Astrocyte (in vitro differentiated cells and primary cell): ENCODE data around the gene ADAMTS6. TPM values are rescaled to one million over a fixed set of nuclear protein-coding genes. Genes with fewer than 3 reads are reported as not detected.

Experiments
- DNase-seq: peaks from one replicate; pipeline ENCODE4 v3.0.0-alpha.2; 2010; ENCODE audit warnings: low read depth
- FAIRE-seq: peaks from 2 replicates; lab custom pipeline; 2011; peaks lifted over from hg19 to GRCh38; lab: Jason Lieb, UNC
- H2AFZ ChIP-seq: 2 replicates; pipeline ENCODE4 v1.6.0; 2012; ENCODE audit warnings: low read depth, low read length, inconsistent platforms
- H3K27ac ChIP-seq: 2 replicates; pipeline ENCODE4 v1.5.1; 2011; ENCODE audit warnings: low read depth, low read length, inconsistent platforms
- H3K27me3 ChIP-seq: 2 replicates; pipeline ENCODE4 v1.6.0; 2011; ENCODE audit warnings: low read length, inconsistent platforms; ENCODE audit not compliant: insufficient read depth
- H3K36me3 ChIP-seq: 2 replicates; pipeline ENCODE4 v1.5.1; 2011; ENCODE audit warnings: low read length, inconsistent platforms; ENCODE audit not compliant: insufficient read depth
- H3K4me1 ChIP-seq: 2 replicates; pipeline ENCODE4 v1.5.1; 2011; ENCODE audit warnings: low read length, inconsistent platforms; ENCODE audit not compliant: insufficient read depth
- H3K4me2 ChIP-seq: 2 replicates; pipeline ENCODE4 v1.6.0; 2012; ENCODE audit warnings: low read length, inconsistent platforms
- H3K4me3 ChIP-seq: 2 replicates; pipeline ENCODE4 v1.5.1; 2011; ENCODE audit warnings: low read depth, mild to moderate bottlenecking, low read length, inconsistent platforms; ENCODE audit not compliant: insufficient read depth
- H3K79me2 ChIP-seq: 2 replicates; pipeline ENCODE4 v1.6.0; 2012; ENCODE audit warnings: mild to moderate bottlenecking, low read length, inconsistent platforms; ENCODE audit not compliant: insufficient read depth
- H3K9ac ChIP-seq: 2 replicates; pipeline ENCODE4 v1.6.0; 2012; ENCODE audit warnings: mild to moderate bottlenecking, low read length, inconsistent platforms
- H3K9me3 ChIP-seq: 2 replicates; pipeline ENCODE4 v1.5.1; 2012; ENCODE audit warnings: low read depth, mild to moderate bottlenecking, low read length, inconsistent platforms; ENCODE audit not compliant: insufficient read depth
- H4K20me1 ChIP-seq: 2 replicates; pipeline ENCODE4 v1.6.0; 2012; ENCODE audit warnings: low read length, inconsistent platforms; ENCODE audit not compliant: insufficient read depth
- H3K27ac Mint-ChIP-seq: one replicate; pipeline ENCODE4 v1.8.0; 2021; ENCODE audit warnings: mild to moderate bottlenecking, mixed read lengths; ENCODE audit not compliant: unreplicated experiment
- H3K27me3 Mint-ChIP-seq: one replicate; pipeline ENCODE4 v1.8.0; 2021; ENCODE audit warnings: low read depth, mixed read lengths; ENCODE audit not compliant: unreplicated experiment
- H3K36me3 Mint-ChIP-seq: one replicate; pipeline ENCODE4 v1.8.0; 2021; ENCODE audit warnings: low read depth, mixed read lengths; ENCODE audit not compliant: unreplicated experiment
- H3K4me1 Mint-ChIP-seq: one replicate; pipeline ENCODE4 v1.8.0; 2021; ENCODE audit warnings: low read depth, mixed read lengths; ENCODE audit not compliant: unreplicated experiment
- H3K4me3 Mint-ChIP-seq: one replicate; pipeline ENCODE4 v1.8.0; 2021; ENCODE audit warnings: mild to moderate bottlenecking, moderate library complexity, mixed read lengths; ENCODE audit not compliant: unreplicated experiment
- H3K9me3 Mint-ChIP-seq: one replicate; pipeline ENCODE4 v1.8.0; 2021; ENCODE audit warnings: mild to moderate bottlenecking, mixed read lengths; ENCODE audit not compliant: unreplicated experiment
- CTCF ChIP-seq: IDR thresholded peaks from 2 replicates; pipeline ENCODE4 v1.5.1; 2011; ENCODE audit warnings: low read depth, mild to moderate bottlenecking, inconsistent platforms, low read length, moderate library complexity; ENCODE audit not compliant: insufficient read depth
- EZH2 ChIP-seq: IDR thresholded peaks from 2 replicates; pipeline ENCODE4 v1.6.1; 2012; ENCODE audit warnings: mild to moderate bottlenecking, low read length, inconsistent platforms; ENCODE audit not compliant: insufficient read depth
- total RNA-seq: library from RNA; stranded (reverse); gene quantifications from 2 replicates; pipeline ENCODE4 v1.2.1, GENCODE V29; 2021

Gene ADAMTS6
- total RNA-seq, 1 donor from 2014 or later, result 27.7 TPM

- DNase-seq (no peak), FAIRE-seq (no peak)
- Histone ChIP-seq H3K4me2 (no peak overlapping the region), H3K4me3 (no peak overlapping the region), H3K4me1 (no peaks in the 10 kb centered on the region), H3K27ac (no peak overlapping the region), H3K27me3 (no peaks in the 10 kb centered on the region), H4K20me1 (peaks cover 8% of the 10 kb centered on the region), H3K9ac (no peak overlapping the region), H3K79me2 (peaks cover 38% of the 10 kb centered on the region), H3K9me3 (no peaks in the 10 kb centered on the region), H2AFZ (no peak overlapping the region), H3K36me3 (peaks cover 43% of the 10 kb centered on the region)
- Mint-ChIP-seq H3K4me1 (no peaks in the 10 kb centered on the region), H3K4me3 (no peak overlapping the region), H3K36me3 (peaks cover 5% of the 10 kb centered on the region), H3K9me3 (no peaks in the 10 kb centered on the region), H3K27me3 (no peaks in the 10 kb centered on the region), H3K27ac (no peak overlapping the region)
- no peak for TF ChIP-seq EZH2
- TF ChIP-seq CTCF, result no peak
These were observed 21.7 kb downstream of the ADAMTS6 start for GRCh38 chr5:65459995-65460394.

GRCh38 chr5:65455064-65455463, 26.7 kb downstream of the ADAMTS6 start:
- H4K20me1 ChIP-seq, result peaks cover 3% of the 10 kb centered on the region
- Mint-ChIP-seq H3K27me3 (no peaks in the 10 kb centered on the region), H3K36me3 (peaks cover 17% of the 10 kb centered on the region), H3K4me1 (no peaks in the 10 kb centered on the region), H3K4me3 (no peak overlapping the region), H3K27ac (no peak overlapping the region), H3K9me3 (peaks cover 4% of the 10 kb centered on the region)
- FAIRE-seq (no peak), DNase-seq (no peak)
- H3K4me2 ChIP-seq, result no peak overlapping the region
- peaks cover 11% of the 10 kb centered on the region for H3K79me2 ChIP-seq
- no peak overlapping the region for H3K9ac ChIP-seq
- H3K4me1 ChIP-seq, result no peaks in the 10 kb centered on the region
- H2AFZ ChIP-seq, result no peak overlapping the region
- TF ChIP-seq EZH2 (no peak), CTCF (no peak)
- H3K9me3 ChIP-seq, result no peaks in the 10 kb centered on the region
- H3K27me3 ChIP-seq, result no peaks in the 10 kb centered on the region
- H3K36me3 ChIP-seq, result peaks cover 61% of the 10 kb centered on the region
- H3K4me3 ChIP-seq, result no peak overlapping the region
- H3K27ac ChIP-seq, result no peak overlapping the region

- Histone ChIP-seq H3K27ac (no peak overlapping the region), H3K36me3 (peaks cover 39% of the 10 kb centered on the region), H3K9ac (no peak overlapping the region), H3K9me3 (no peaks in the 10 kb centered on the region), H3K4me1 (no peaks in the 10 kb centered on the region), H3K27me3 (no peaks in the 10 kb centered on the region), H2AFZ (no peak overlapping the region), H3K4me2 (no peak overlapping the region), H4K20me1 (peaks cover 3% of the 10 kb centered on the region), H3K4me3 (no peak overlapping the region), H3K79me2 (peaks cover 4% of the 10 kb centered on the region)
- Mint-ChIP-seq H3K4me1 (peaks cover 3% of the 10 kb centered on the region), H3K27ac (no peak overlapping the region), H3K9me3 (peaks cover 4% of the 10 kb centered on the region), H3K36me3 (peaks cover 15% of the 10 kb centered on the region), H3K4me3 (no peak overlapping the region), H3K27me3 (no peaks in the 10 kb centered on the region)
- TF ChIP-seq EZH2, result no peak
- TF ChIP-seq CTCF, result no peak
- FAIRE-seq (no peak), DNase-seq (peak; percentile 21)
These were observed 30.3 kb downstream of the ADAMTS6 start for GRCh38 chr5:65451436-65451835.
